Lower lobe of right lung (tissue), 2 donors: ENCODE data around the gene GNL2. TPM values are rescaled to one million over a fixed set of nuclear protein-coding genes. Genes with fewer than 3 reads are reported as not detected.
A peak's percentile ranks its signal among the peaks of the same experiment; 100 is the strongest.

Experiments used
- ATAC-seq, 2 donors: fragments of 200-7000 bp; cut with Tn5 transposase; one replicate each; pipeline ENCODE4 v1.9.1; 2020 to 2022; ENCODE audit warnings: mild to moderate bottlenecking in 2 of 2, moderate library complexity in 2 of 2
- DNase-seq: peaks from one replicate; pipeline ENCODE4 v3.0.0-alpha.2; 2020
- H3K27ac ChIP-seq: fragments of 200-600 bp; one replicate; pipeline ENCODE4 v1.8.0; 2022
- H3K27me3 ChIP-seq: fragments of 200-600 bp; one replicate; pipeline ENCODE4 v1.8.0; 2022; ENCODE audit warnings: low read depth
- H3K36me3 ChIP-seq: fragments of 200-600 bp; one replicate; pipeline ENCODE4 v1.8.0; 2022; ENCODE audit warnings: mild to moderate bottlenecking
- H3K4me1 ChIP-seq: fragments of 200-600 bp; one replicate; pipeline ENCODE4 v1.8.0; 2022
- H3K4me3 ChIP-seq: fragments of 200-600 bp; one replicate; pipeline ENCODE4 v1.8.0; 2022; ENCODE audit warnings: mild to moderate bottlenecking
- H3K9me3 ChIP-seq: fragments of 200-600 bp; one replicate; pipeline ENCODE4 v1.8.0; 2022
- CTCF ChIP-seq: fragments of 200-600 bp; IDR thresholded peaks from one replicate; pipeline ENCODE4 v1.8.0; 2022; ENCODE audit warnings: antibody characterized with exemption, mild to moderate bottlenecking
- intact Hi-C: fragments of 100-400 bp; cut with DNase I; formaldehyde crosslinking; loops from one replicate; pipeline ENCODE4 v1.11.0; 2022
- total RNA-seq: library from RNA; stranded (reverse); fragmentation: NEBNext Ultra II Directional; extraction: Animal tissue kit (Norgen Biotek cat#: 25700); gene quantifications from one replicate; pipeline ENCODE4 v1.2.1, GENCODE V29; 2021
- donor health status: DM: no; HTN: yes; CAD: no; lungs with severe emphysema.

Gene GNL2
- total RNA-seq, 1 donor from 2014 or later, result 37.5 TPM

GRCh38 chr1:37616330-37616729 is 20.6 kb upstream of the GNL2 start:
- no peak for TF ChIP-seq CTCF
- ATAC-seq, result no peak

GRCh38 chr1:37614105-37614504 is 18.4 kb upstream of the GNL2 start:
- no peak for TF ChIP-seq CTCF
- no peaks in the 10 kb centered on the region for H3K36me3 ChIP-seq
- H3K4me1 ChIP-seq, result no peaks in the 10 kb centered on the region
- no peak overlapping the region for H3K4me3 ChIP-seq
- DNase-seq, result no peak
- intact Hi-C loops, result no loop called here
- no peaks in the 10 kb centered on the region for H3K9me3 ChIP-seq
- H3K27me3 ChIP-seq, result peaks cover 15% of the 10 kb centered on the region
- ATAC-seq, result peak in 1 of 2 donors; percentile 11
- H3K27ac ChIP-seq, result no peak overlapping the region

More at GRCh38 chr1:37616330-37616729, 20.6 kb upstream of the GNL2 start:
- Histone ChIP-seq H3K4me3 (no peak overlapping the region), H3K36me3 (no peaks in the 10 kb centered on the region), H3K27me3 (peaks cover 32% of the 10 kb centered on the region), H3K9me3 (no peaks in the 10 kb centered on the region), H3K4me1 (no peaks in the 10 kb centered on the region), H3K27ac (no peak overlapping the region)
- intact Hi-C loops, result no loop called here
- DNase-seq, result no peak

GRCh38 chr1:37612186-37612585 is 16.4 kb upstream of the GNL2 start:
- ATAC-seq (no peak), DNase-seq (no peak)
- no peak overlapping the region for H3K4me3 ChIP-seq
- H3K9me3 ChIP-seq, result no peaks in the 10 kb centered on the region
- intact Hi-C loops, result no loop called here
- TF ChIP-seq CTCF, result no peak
- peaks cover 1% of the 10 kb centered on the region for H3K4me1 ChIP-seq
- no peak overlapping the region for H3K27ac ChIP-seq
- peaks cover 10% of the 10 kb centered on the region for H3K27me3 ChIP-seq
- H3K36me3 ChIP-seq, result no peaks in the 10 kb centered on the region

GRCh38 chr1:37609994-37610393 is 14.3 kb upstream of the GNL2 start:
- intact Hi-C loops, result no loop called here
- peaks cover 18% of the 10 kb centered on the region for H3K4me1 ChIP-seq
- H3K27ac ChIP-seq, result no peak overlapping the region
- H3K36me3 ChIP-seq, result no peaks in the 10 kb centered on the region
- no peak for TF ChIP-seq CTCF
- no peaks in the 10 kb centered on the region for H3K9me3 ChIP-seq
- H3K4me3 ChIP-seq, result no peak overlapping the region
- ATAC-seq (no peak), DNase-seq (no peak)
- H3K27me3 ChIP-seq, result peaks cover 10% of the 10 kb centered on the region

GRCh38 chr1:37609002-37609401 is 13.3 kb upstream of the GNL2 start:
- peaks cover 18% of the 10 kb centered on the region for H3K4me1 ChIP-seq
- H3K27ac ChIP-seq, result no peak overlapping the region
- no peaks in the 10 kb centered on the region for H3K36me3 ChIP-seq
- H3K4me3 ChIP-seq, result no peak overlapping the region
- peaks cover 7% of the 10 kb centered on the region for H3K27me3 ChIP-seq
- no peak for ATAC-seq
- no peak for DNase-seq
- H3K9me3 ChIP-seq, result no peaks in the 10 kb centered on the region
- intact Hi-C loops, result no loop called here
- TF ChIP-seq CTCF, result no peak
